K562 (cell line): ENCODE measurements around the gene ADAT3. TPM values are rescaled to one million over a fixed set of nuclear protein-coding genes. Genes with fewer than 3 reads are reported as not detected.

ENCODE experiments used
- ATAC-seq: fragments of 200-7000 bp; cut with Tn5 transposase; 3 replicates; pipeline ENCODE4 v1.9.1; 2020; ENCODE audit warnings: moderate library complexity
- BruUV-seq: library from RNA; stranded (reverse); fragments of 400-500 nt; replicated peaks from 2 replicates; lab custom pipeline; 2021; lab: Mats Ljungman, UMichigan
- CTCF ChIA-PET: fragments of 300-600 bp; formaldehyde crosslinking; extraction: SDS; loops from one replicate; lab custom pipeline; 2021; ENCODE audit warnings: low intra/inter-chr PET ratio; lab: Yijun Ruan, JAX
- POLR2A ChIA-PET: fragments of 300-600, 350-650 bp; sonication (Branson Sonifier 250); formaldehyde crosslinking; extraction: SDS; loops from one replicate; lab custom pipeline; 2021; ENCODE audit warnings: antibody characterized with exemption, inconsistent platforms; lab: Yijun Ruan, JAX
- DNase-seq, 4 experiments: peaks; one replicate each; pipeline versions ENCODE4 v3.0.0 to v3.0.0-alpha.2; 2011 to 2018; ENCODE audit warnings: low spot score in 3 of 4, mixed read lengths in 3 of 4; ENCODE audit errors: extremely low read depth in 1 of 4
- FAIRE-seq: peaks from 2 replicates; lab custom pipeline; 2011; peaks lifted over from hg19 to GRCh38; lab: Jason Lieb, UNC
- H2AFZ ChIP-seq: 2 replicates; pipeline ENCODE4 v1.6.0; 2011; ENCODE audit warnings: low read depth, low read length, control low read depth, inconsistent platforms
- H3K27ac ChIP-seq: fragments of 200-600 bp; 3 replicates; pipeline ENCODE4 v1.8.0; 2011; ENCODE audit warnings: low read depth, mild to moderate bottlenecking, control low read depth, inconsistent platforms, low read length, moderate library complexity, mixed read lengths; ENCODE audit errors: extremely low read depth
- H3K27me3 ChIP-seq, 2 experiments: fragments of 300-600 bp in 1 of 2; 2 replicates in 1 of 2; 3 replicates in 1 of 2; pipeline versions ENCODE4 v1.6.0 to v1.8.0; 2011; ENCODE audit warnings: inconsistent platforms in 2 of 2, low read length in 2 of 2, mild to moderate bottlenecking in 1 of 2, mixed read lengths in 1 of 2, moderate library complexity in 1 of 2; ENCODE audit not compliant: control insufficient read depth in 2 of 2, insufficient read depth in 2 of 2
- H3K36me3 ChIP-seq: fragments of 300-600 bp; 3 replicates; pipeline ENCODE4 v1.8.0; 2011; ENCODE audit warnings: mild to moderate bottlenecking, low read length, inconsistent platforms; ENCODE audit not compliant: control insufficient read depth, insufficient read depth
- H3K4me1 ChIP-seq, 2 experiments: fragments of 200-600 bp in 1 of 2; replicated peaks in 1 of 2; 2 replicates in 1 of 2; 3 replicates in 1 of 2; pipeline versions ENCODE4 v1.5.1 to v1.8.0; 2011; ENCODE audit warnings: inconsistent platforms in 2 of 2, low read length in 2 of 2, mild to moderate bottlenecking in 1 of 2, mixed read lengths in 1 of 2, moderate library complexity in 1 of 2; ENCODE audit not compliant: control insufficient read depth in 2 of 2, insufficient read depth in 2 of 2
- H3K4me2 ChIP-seq: 2 replicates; pipeline ENCODE4 v1.6.1; 2011; ENCODE audit warnings: low read length, control low read depth, inconsistent platforms, mixed read lengths; ENCODE audit not compliant: insufficient read depth
- H3K4me3 ChIP-seq: fragments of 200-600 bp; sonication (generic), shearing (Covaris generic); 2 replicates; pipeline ENCODE4 v1.5.1; 2016; ENCODE audit warnings: control low read depth, inconsistent platforms
- H3K79me2 ChIP-seq: fragments of 200-600 bp; 3 replicates; pipeline ENCODE4 v1.8.0; 2011; ENCODE audit warnings: low read length, inconsistent platforms; ENCODE audit not compliant: control insufficient read depth, insufficient read depth
- H3K9ac ChIP-seq, 2 experiments: 2 replicates each; pipeline versions ENCODE4 v1.6.0 to v1.6.1; 2011; ENCODE audit warnings: low read depth in 2 of 2, low read length in 2 of 2, control low read depth in 1 of 2, inconsistent platforms in 1 of 2, mild to moderate bottlenecking in 1 of 2, mixed read lengths in 1 of 2; ENCODE audit not compliant: insufficient read depth in 1 of 2
- H3K9me1 ChIP-seq: one replicate; pipeline ENCODE4 v1.6.0; 2011; ENCODE audit warnings: inconsistent platforms, mild to moderate bottlenecking, low read length, moderate library complexity; ENCODE audit not compliant: control insufficient read depth, insufficient read depth
- H3K9me3 ChIP-seq: replicated peaks from 2 replicates; pipeline ENCODE4 v1.5.1; 2011; ENCODE audit warnings: low read depth, low read length, inconsistent platforms; ENCODE audit not compliant: control insufficient read depth, insufficient read depth
- H4K20me1 ChIP-seq: replicated peaks from 2 replicates; pipeline ENCODE4 v1.6.1; 2011; ENCODE audit warnings: low read length, inconsistent platforms, mixed read lengths; ENCODE audit not compliant: control insufficient read depth, insufficient read depth
- CBFA2T3 ChIP-seq: fragments of 450-650 bp; IDR thresholded peaks from 2 replicates; pipeline ENCODE4 v1.6.1; 2017
- E2F3 ChIP-seq: fragments of 250-450 bp; sonication (Bioruptor Pico); IDR thresholded peaks from 2 replicates; pipeline ENCODE4 v1.4.0; 2020; ENCODE audit warnings: mild to moderate bottlenecking
- GTF3C2 ChIP-seq: IDR thresholded peaks from 3 replicates; pipeline ENCODE4 v1.6.1; 2011; ENCODE audit warnings: borderline replicate concordance, mild to moderate bottlenecking, moderate library complexity; ENCODE audit not compliant: insufficient read length; ENCODE audit errors: extremely low read depth
- KDM5B ChIP-seq: fragments of 200-600 bp; sonication (generic); IDR thresholded peaks from 2 replicates; pipeline ENCODE4 v1.6.1; 2012; ENCODE audit warnings: low read depth, mild to moderate bottlenecking, moderate library complexity, low read length, control low read depth, inconsistent platforms; ENCODE audit not compliant: insufficient replicate concordance
- MYNN ChIP-seq, 2 experiments: sonication (generic); formaldehyde crosslinking in 1 of 2; IDR thresholded peaks; 2 replicates each; pipeline versions ENCODE4 v1.5.0 to v1.6.1; 2016 to 2020; ENCODE audit warnings: antibody characterized with exemption in 1 of 2, missing genetic modification reagents in 1 of 2
- NKRF ChIP-seq: fragments of 450-650 bp; IDR thresholded peaks from 2 replicates; pipeline ENCODE4 v1.6.1; 2016; ENCODE audit warnings: borderline replicate concordance
- NR4A1 ChIP-seq, 2 experiments: fragments of 250-450 bp in 1 of 2; fragments of 450-650 bp in 1 of 2; sonication (Bioruptor Pico) in 1 of 2; IDR thresholded peaks; 2 replicates each; pipeline versions ENCODE4 v1.4.0 to v1.6.1; 2016 to 2020; ENCODE audit warnings: mild to moderate bottlenecking in 2 of 2, missing compliant biosample characterization in 1 of 2, missing genetic modification characterization in 1 of 2, moderate library complexity in 1 of 2
- XRCC5 ChIP-seq: fragments of 200-400 bp; formaldehyde crosslinking; IDR thresholded peaks from 2 replicates; pipeline ENCODE4 v1.6.1; 2017; ENCODE audit warnings: low read depth, mild to moderate bottlenecking, low read length
- YY1 ChIP-seq, 3 experiments: IDR thresholded peaks; 2 replicates each; pipeline ENCODE4 v1.6.1; 2011; ENCODE audit warnings: low read length in 2 of 3, mild to moderate bottlenecking in 2 of 3, moderate library complexity in 2 of 3, borderline replicate concordance in 1 of 3, control low read depth in 1 of 3, low read depth in 1 of 3; ENCODE audit not compliant: insufficient read depth in 3 of 3, insufficient replicate concordance in 2 of 3, control insufficient read depth in 1 of 3, insufficient read length in 1 of 3; ENCODE audit errors: extremely low read depth in 1 of 3
- ZBTB7A ChIP-seq: IDR thresholded peaks from 2 replicates; pipeline ENCODE4 v1.6.1; 2011; ENCODE audit warnings: low read depth, mild to moderate bottlenecking, low read length, moderate library complexity, borderline replicate concordance; ENCODE audit not compliant: control insufficient read depth
- ZNF644 ChIP-seq: fragments of 200-800 bp; sonication (Bioruptor generic); IDR thresholded peaks from 2 replicates; pipeline ENCODE4 v1.6.1; 2016; ENCODE audit warnings: low read depth, missing genetic modification characterization, missing compliant biosample characterization
- WGBS: fragments of 100-300 bp; shearing (Covaris generic); methylation state at CpG from one replicate; pipeline ENCODE4 v1.1.6; 2016; ENCODE audit warnings: low coverage, mixed read lengths; ENCODE audit not compliant: insufficient coverage; ENCODE audit errors: missing lambda C conversion rate; 5-methylcytosine and 5-hydroxymethylcytosine counted together
- in situ Hi-C: fragments of 300-500 bp; cut with MboI; formaldehyde crosslinking; loops from 4 replicates; pipeline ENCODE4 v1.15.0; 2018; ENCODE audit warnings: inconsistent platforms, mixed read lengths
- intact Hi-C: fragments of 100-400 bp; cut with micrococcal nuclease; formaldehyde crosslinking; loops from 2 replicates; pipeline ENCODE4 v1.14.2; 2022
- polyA plus RNA-seq, 8 experiments: library from polyadenylated mRNA; depleted of rRNA in 4 of 8; stranded (reverse) in 5 of 8; unstranded in 3 of 8; fragments of >200 nt; fragmentation: Nextera tagmentation in 2 of 8; fragmentation: Illumina TruSeq in 1 of 8; extraction: Ambion mirVana in 2 of 8; extraction: Trizol in 1 of 8; gene quantifications; 2 replicates each; pipeline versions ENCODE4 v1.2.1 to v1.2.3, GENCODE V29; 2011 to 2014; ENCODE audit warnings: inconsistent platforms in 1 of 8, missing spikeins in 1 of 8
- total RNA-seq, 7 experiments: library from RNA; depleted of rRNA in 6 of 7; stranded (reverse); fragments of >200 nt in 6 of 7; fragmentation: Illumina TruSeq in 2 of 7; extraction: Trizol in 2 of 7; gene quantifications; 2 replicates each; pipeline versions ENCODE4 v1.2.1 to v1.2.3, GENCODE V29; 2011 to 2021; ENCODE audit warnings: low replicate concordance in 1 of 7

Gene ADAT3
- total and polyA plus RNA-seq, 9 of the 15 experiments (the other 6 are each of a cell fraction or from before 2014, with no cell fraction given), result 0.67 to 15.6 (median 7.8) TPM; not detected in 4

- BruUV-seq, result no TSS peak
- peak; percentile 44 for ATAC-seq
- POLR2A ChIA-PET, result interaction anchor here (0.9 to 2.1 kb wide), 5 partner anchors 9 to 20 kb away, joined by 3 to 8 read pairs (median 5); no protein-coding TSS in a partner anchor
- WGBS, result 1% methylated on average over 11 of the region's 11 CpGs
- Histone ChIP-seq H3K4me3 (peak overlapping the region; percentile 91), H3K27me3 (no peaks in the 10 kb centered on the region), H3K9me3 (no peaks in the 10 kb centered on the region), H3K4me1 (peaks cover 31 to 77% of the 10 kb centered on the region in 2 experiments), H3K4me2 (peak overlapping the region; percentile 90), H4K20me1 (peaks cover 37% of the 10 kb centered on the region; the same call in 1 of the 2 replicates), H3K27ac (peak overlapping the region; percentile 74; the same call in 2 of the 3 replicates), H3K9me1 (peaks cover 14% of the 10 kb centered on the region), H3K36me3 (peaks cover 27% of the 10 kb centered on the region; the same call in 2 of the 3 replicates), H2AFZ (no peak overlapping the region), H3K79me2 (peaks cover 46% of the 10 kb centered on the region), H3K9ac (peak overlapping the region; percentile 89 to 99)
- intact Hi-C loops, result no loop called here
- CTCF ChIA-PET, result no interaction called here
- in situ Hi-C loops, result no loop called here
- peak; percentile 21 to 45 (median 22) for DNase-seq
- TF ChIP-seq E2F3 (no peak), ZNF644 (tag) (no peak), KDM5B (peak; percentile 52), CBFA2T3 (0 out of 2 replicates have a peak, but pooled peaks have one; percentile 3), XRCC5 (0 out of 2 replicates have a peak, but pooled peaks have one; percentile 21), MYNN (IDR thresholded peaks at IDR 0.05) (no peak), MYNN (CRISPR knock-in tag; IDR thresholded peaks at IDR 0.05) (0 out of 2 replicates have a peak, but pooled peaks have one; percentile 29), ZBTB7A (peak; percentile 18; the same call in 1 of the 2 replicates), YY1 (IDR thresholded peaks at IDR 0.05; ENCODE audit: borderline replicate concordance in 1 of 3, control insufficient read depth in 1 of 3, extremely low read depth in 1 of 3, insufficient read depth in 3 of 3, insufficient read length in 1 of 3, insufficient replicate concordance in 2 of 3, low read depth in 1 of 3, low read length in 2 of 3) (peak in 2 of 3 experiments; percentile 1 to 35), NR4A1 (CRISPR knock-in tag; IDR thresholded peaks at IDR 0.05) (no peak), NR4A1 (tag; IDR thresholded peaks at IDR 0.05) (no peak), NKRF (peak; percentile 43; the same call in 1 of the 2 replicates), GTF3C2 (no peak)
- FAIRE-seq, result peak; percentile 56
Observed at GRCh38 chr19:1884291-1884718, 20.9 kb upstream of the ADAT3 start.
